NT2/D1 (cell line): ENCODE measurements around the gene FXN.

Experiments
- YY1 ChIP-seq: IDR thresholded peaks from 2 replicates; pipeline ENCODE4 v1.6.1; 2011; ENCODE audit not compliant: insufficient read length, insufficient read depth
- ZNF274 ChIP-seq: IDR thresholded peaks from 2 replicates; pipeline ENCODE4 v1.6.1; 2011; ENCODE audit warnings: mild to moderate bottlenecking, low read depth, low read length

- TF ChIP-seq ZNF274 (no peak), YY1 (no peak)
Observed at GRCh38 chr9:69063839-69064238, 28.3 kb downstream of the FXN start.
